Measurements from ENCODE around the gene SOX10. TPM values are rescaled to one million over a fixed set of nuclear protein-coding genes. Genes with fewer than 3 reads are reported as not detected.
A peak's percentile ranks its signal among the peaks of the same experiment; 100 is the strongest.

The SOX10 gene
- total and polyA plus RNA-seq, 2 donors from 2014 or later: 0.22 to 1.5 TPM

- FAIRE-seq: no peak
Measured at GRCh38 chr22:37925330-37925729, 59.0 kb downstream of the SOX10 start.

GRCh38 chr22:37924386-37925065 is 59.8 kb downstream of the SOX10 start:
- intact Hi-C loops (cut with DNase I): no loop called here
- TF ChIP-seq CTCF (IDR thresholded peaks at IDR 0.05; ENCODE audit: borderline replicate concordance, extremely low read depth, insufficient read depth): no peak
- Histone ChIP-seq H3K9me3 (ENCODE audit: control insufficient read depth in 2 of 3, insufficient read depth in 1 of 3, low read length in 3 of 3) (no peaks in the 10 kb centered on the region), H3K27me3 (ENCODE audit: control insufficient read depth, insufficient read depth, low read length) (no peaks in the 10 kb centered on the region), H3K4me3 (ENCODE audit: low read length in 3 of 3) (no peak overlapping the region), H3K36me3 (ENCODE audit: control insufficient read depth in 2 of 3, insufficient read depth in 3 of 3, low read length in 3 of 3) (peaks cover 3 to 9% (median 8%) of the 10 kb centered on the region in 3 donors), H3K27ac (ENCODE audit: low read depth in 2 of 2, low read length in 2 of 2) (no peak overlapping the region), H3K9ac (ENCODE audit: low read length in 3 of 3) (no peak overlapping the region), H3K4me1 (ENCODE audit: control insufficient read depth in 2 of 3, insufficient read depth in 2 of 3, low read depth in 1 of 3, low read length in 3 of 3) (no peaks in the 10 kb centered on the region)
- DNase-seq (no peak), FAIRE-seq (no peak)

More at GRCh38 chr22:37925330-37925729, 59.0 kb downstream of the SOX10 start:
- Histone ChIP-seq H3K9ac (ENCODE audit: low read length in 3 of 3) (no peak overlapping the region), H3K4me1 (ENCODE audit: control insufficient read depth in 2 of 3, insufficient read depth in 2 of 3, low read depth in 1 of 3, low read length in 3 of 3) (no peaks in the 10 kb centered on the region), H3K9me3 (ENCODE audit: control insufficient read depth in 2 of 3, insufficient read depth in 1 of 3, low read length in 3 of 3) (no peaks in the 10 kb centered on the region), H3K27me3 (ENCODE audit: control insufficient read depth, insufficient read depth, low read length) (no peaks in the 10 kb centered on the region), H3K27ac (ENCODE audit: low read depth in 2 of 2, low read length in 2 of 2) (no peak overlapping the region), H3K4me3 (ENCODE audit: low read length in 3 of 3) (no peak overlapping the region), H3K36me3 (ENCODE audit: control insufficient read depth in 2 of 3, insufficient read depth in 3 of 3, low read length in 3 of 3) (peaks cover 3 to 9% (median 8%) of the 10 kb centered on the region in 3 donors)
- peak in 3 of 5 donors; percentile 50 to 91 (median 52) for DNase-seq
- intact Hi-C loops (cut with DNase I): no loop called here
- TF ChIP-seq CTCF (IDR thresholded peaks at IDR 0.05; ENCODE audit: borderline replicate concordance, extremely low read depth, insufficient read depth): no peak

- FAIRE-seq (no peak), DNase-seq (no peak)
- H3K9me3 ChIP-seq (ENCODE audit: control insufficient read depth in 2 of 3, insufficient read depth in 1 of 3, low read length in 3 of 3): no peaks in the 10 kb centered on the region
- TF ChIP-seq CTCF (IDR thresholded peaks at IDR 0.05; ENCODE audit: borderline replicate concordance, extremely low read depth, insufficient read depth): no peak
- H3K4me3 ChIP-seq (ENCODE audit: low read length in 3 of 3): no peak overlapping the region
- H3K27me3 ChIP-seq (ENCODE audit: control insufficient read depth, insufficient read depth, low read length): no peaks in the 10 kb centered on the region
- intact Hi-C loops (cut with DNase I): no loop called here
- peaks cover 3 to 11% (median 9%) of the 10 kb centered on the region in 3 donors for H3K36me3 ChIP-seq (ENCODE audit: control insufficient read depth in 2 of 3, insufficient read depth in 3 of 3, low read length in 3 of 3)
- no peaks in the 10 kb centered on the region for H3K4me1 ChIP-seq (ENCODE audit: control insufficient read depth in 2 of 3, insufficient read depth in 2 of 3, low read depth in 1 of 3, low read length in 3 of 3)
- H3K27ac ChIP-seq (ENCODE audit: low read depth in 2 of 2, low read length in 2 of 2): no peak overlapping the region
- no peak overlapping the region for H3K9ac ChIP-seq (ENCODE audit: low read length in 3 of 3)
Measured at GRCh38 chr22:37923927-37924326, 60.4 kb downstream of the SOX10 start.

Small RNA genes lying within 50 kb of the gene (microRNA-seq; reads per million reads assigned to microRNA genes)
- gene MIR4534 (not detected), gene MIR6820 (1.0 reads per million)

Other genes with a start within 250 kb of the SOX10 start
- 8.9 TPM for gene GCAT, start 176.6 kb downstream of the SOX10 start, total RNA-seq
- gene GCAT, start 176.6 kb downstream of the SOX10 start, polyA plus RNA-seq (ENCODE audit: insufficient read depth, low read depth, low replicate concordance): 35.9 TPM
- not detected for gene GALR3, start 161.2 kb downstream of the SOX10 start, total RNA-seq
- gene GALR3, start 161.2 kb downstream of the SOX10 start, polyA plus RNA-seq (ENCODE audit: insufficient read depth, low read depth, low replicate concordance): not detected
- gene ANKRD54, start 140.2 kb downstream of the SOX10 start, total RNA-seq: 21.3 TPM
- 26.6 TPM for gene ANKRD54, start 140.2 kb downstream of the SOX10 start, polyA plus RNA-seq (ENCODE audit: insufficient read depth, low read depth, low replicate concordance)
- gene EIF3L, start 135.1 kb downstream of the SOX10 start, total RNA-seq: 352 TPM
- 376 TPM for gene EIF3L, start 135.1 kb downstream of the SOX10 start, polyA plus RNA-seq (ENCODE audit: insufficient read depth, low read depth, low replicate concordance)
- gene MICALL1, start 78.3 kb downstream of the SOX10 start, total RNA-seq: 30.9 TPM
- gene MICALL1, start 78.3 kb downstream of the SOX10 start, polyA plus RNA-seq (ENCODE audit: insufficient read depth, low read depth, low replicate concordance): 9.6 TPM
- gene C22orf23, start 31.0 kb downstream of the SOX10 start, total RNA-seq: 0.57 TPM
- gene C22orf23, start 31.0 kb downstream of the SOX10 start, polyA plus RNA-seq (ENCODE audit: insufficient read depth, low read depth, low replicate concordance): 1.0 TPM
- gene POLR2F, start 30.9 kb downstream of the SOX10 start, total RNA-seq: 57.9 TPM
- gene POLR2F, start 30.9 kb downstream of the SOX10 start, polyA plus RNA-seq (ENCODE audit: insufficient read depth, low read depth, low replicate concordance): 121 TPM
- 43.4 TPM for gene PICK1, start 72.8 kb upstream of the SOX10 start, total RNA-seq
- 28.4 TPM for gene PICK1, start 72.8 kb upstream of the SOX10 start, polyA plus RNA-seq (ENCODE audit: insufficient read depth, low read depth, low replicate concordance)
- gene SLC16A8, start 99.6 kb upstream of the SOX10 start, total RNA-seq: 0.31 TPM
- gene SLC16A8, start 99.6 kb upstream of the SOX10 start, polyA plus RNA-seq (ENCODE audit: insufficient read depth, low read depth, low replicate concordance): 0.92 TPM
- 9.7 TPM for gene BAIAP2L2, start 126.1 kb upstream of the SOX10 start, total RNA-seq
- 27.8 TPM for gene BAIAP2L2, start 126.1 kb upstream of the SOX10 start, polyA plus RNA-seq (ENCODE audit: insufficient read depth, low read depth, low replicate concordance)
- gene PLA2G6, start 197.3 kb upstream of the SOX10 start, total RNA-seq: 61.6 TPM
- 26.6 TPM for gene PLA2G6, start 197.3 kb upstream of the SOX10 start, polyA plus RNA-seq (ENCODE audit: insufficient read depth, low read depth, low replicate concordance)
- 23.4 TPM for gene MAFF, start 217.4 kb upstream of the SOX10 start, total RNA-seq
- 2.2 TPM for gene MAFF, start 217.4 kb upstream of the SOX10 start, polyA plus RNA-seq (ENCODE audit: insufficient read depth, low read depth, low replicate concordance)